Sigmoid colon (tissue), 7 donors: ENCODE data around the gene MAD1L1. TPM values are rescaled to one million over a fixed set of nuclear protein-coding genes. Genes with fewer than 3 reads are reported as not detected.

Experiments used
- DNase-seq: peaks from one replicate; pipeline ENCODE4 v3.0.0-alpha.2; 2019
- H3K27ac ChIP-seq, 4 donors: fragments of 200-600 bp; sonication (generic); one replicate each; pipeline ENCODE4 v1.5.1; 2016 to 2019; ENCODE audit warnings: mild to moderate bottlenecking in 1 of 4
- H3K27me3 ChIP-seq, 3 donors: fragments of 200-600 bp; sonication (generic); one replicate each; pipeline ENCODE4 v1.5.1; 2019; ENCODE audit warnings: mild to moderate bottlenecking in 1 of 3
- H3K36me3 ChIP-seq, 4 donors: fragments of 200-600 bp; sonication (generic); one replicate each; pipeline ENCODE4 v1.5.1; 2016 to 2019
- H3K4me1 ChIP-seq, 4 donors: fragments of 200-600 bp; sonication (generic); one replicate each; pipeline ENCODE4 v1.5.1; 2017 to 2019
- H3K4me3 ChIP-seq, 4 donors: fragments of 200-600 bp; sonication (generic); one replicate each; pipeline ENCODE4 v1.5.1; 2017 to 2019; ENCODE audit warnings: mild to moderate bottlenecking in 2 of 4, moderate library complexity in 1 of 4
- H3K9me3 ChIP-seq, 4 donors: fragments of 200-600 bp in 3 of 4; sonication (generic) in 3 of 4; one replicate each; pipeline versions ENCODE4 v1.5.1 to v1.6.1; 2013 to 2019
- EP300 ChIP-seq, 4 donors: sonication (generic); formaldehyde crosslinking; IDR thresholded peaks; one replicate each; pipeline ENCODE4 v1.6.1; 2017; ENCODE audit warnings: antibody characterized with exemption in 4 of 4
- POLR2A ChIP-seq, 2 donors: fragments of 450-650 bp; IDR thresholded peaks; one replicate each; pipeline ENCODE4 v1.6.1; 2016; ENCODE audit warnings: antibody characterized with exemption in 2 of 2, mild to moderate bottlenecking in 2 of 2, moderate library complexity in 2 of 2
- POLR2AphosphoS5 ChIP-seq, 4 donors: sonication (generic); formaldehyde crosslinking; IDR thresholded peaks; one replicate each; pipeline ENCODE4 v1.6.1; 2017; ENCODE audit warnings: antibody characterized with exemption in 4 of 4
- whole genome bisulfite sequencing, 2 donors: extraction: QIAGEN DNeasy Blood & Tissue Kit; methylation state at CpG; one replicate each; pipeline ENCODE4 v1.1.7; 2013; 5-methylcytosine and 5-hydroxymethylcytosine counted together
- intact Hi-C: fragments of 100-400 bp; cut with DNase I; formaldehyde crosslinking; loops from one replicate; pipeline ENCODE4 v1.15.1; 2023
- polyA plus RNA-seq, 3 donors: library from polyadenylated mRNA; stranded (reverse); fragments of 200-250 nt; gene quantifications; one replicate each; pipeline ENCODE4 v1.2.3, GENCODE V29; 2013
- small RNA-seq, 3 donors: library from RNA; depleted of rRNA; stranded (forward); fragments of <200 nt; gene quantifications; one replicate each; pipeline ENCODE3, GENCODE V24; 2016
- total RNA-seq, 4 donors: library from RNA; depleted of rRNA; stranded (reverse); fragments of >200 nt; gene quantifications; one replicate each; pipeline ENCODE4 v1.1.0, GENCODE V29; 2016
- TF ChIP-seq, protein P1 (sequence below), 4 experiments: fragments of 450-650 bp in 3 of 4; fragments of 200-600 bp in 1 of 4; IDR thresholded peaks; one replicate each; pipeline ENCODE4 v1.5.1; 2016 to 2019; ENCODE audit warnings: antibody characterized with exemption in 4 of 4, mild to moderate bottlenecking in 3 of 4, moderate library complexity in 2 of 4
- donor health status: healthy with polysubstance abuse.
- donor health status: Bipolar disorder and iron deficiency.
- donor health status: healthy.

MAD1L1 gene
- total and polyA plus RNA-seq, 7 donors, result 10.2 to 38.4 (median 20.6) TPM

GRCh38 chr7:1767524-1767923 lies 465.2 kb downstream of the MAD1L1 start:
- Histone ChIP-seq H3K36me3 (no peaks in the 10 kb centered on the region), H3K4me3 (no peak overlapping the region), H3K27me3 (peaks cover 0 to 4% (median 0%) of the 10 kb centered on the region in 3 donors), H3K9me3 (peaks cover 0 to 7% (median 3%) of the 10 kb centered on the region in 4 donors), H3K4me1 (no peaks in the 10 kb centered on the region), H3K27ac (no peak overlapping the region)
- TF ChIP-seq POLR2A (IDR thresholded peaks at IDR 0.05) (no peak), POLR2AphosphoS5 (IDR thresholded peaks at IDR 0.05) (no peak), EP300 (IDR thresholded peaks at IDR 0.05) (no peak)
- TF ChIP-seq, protein P1, sequence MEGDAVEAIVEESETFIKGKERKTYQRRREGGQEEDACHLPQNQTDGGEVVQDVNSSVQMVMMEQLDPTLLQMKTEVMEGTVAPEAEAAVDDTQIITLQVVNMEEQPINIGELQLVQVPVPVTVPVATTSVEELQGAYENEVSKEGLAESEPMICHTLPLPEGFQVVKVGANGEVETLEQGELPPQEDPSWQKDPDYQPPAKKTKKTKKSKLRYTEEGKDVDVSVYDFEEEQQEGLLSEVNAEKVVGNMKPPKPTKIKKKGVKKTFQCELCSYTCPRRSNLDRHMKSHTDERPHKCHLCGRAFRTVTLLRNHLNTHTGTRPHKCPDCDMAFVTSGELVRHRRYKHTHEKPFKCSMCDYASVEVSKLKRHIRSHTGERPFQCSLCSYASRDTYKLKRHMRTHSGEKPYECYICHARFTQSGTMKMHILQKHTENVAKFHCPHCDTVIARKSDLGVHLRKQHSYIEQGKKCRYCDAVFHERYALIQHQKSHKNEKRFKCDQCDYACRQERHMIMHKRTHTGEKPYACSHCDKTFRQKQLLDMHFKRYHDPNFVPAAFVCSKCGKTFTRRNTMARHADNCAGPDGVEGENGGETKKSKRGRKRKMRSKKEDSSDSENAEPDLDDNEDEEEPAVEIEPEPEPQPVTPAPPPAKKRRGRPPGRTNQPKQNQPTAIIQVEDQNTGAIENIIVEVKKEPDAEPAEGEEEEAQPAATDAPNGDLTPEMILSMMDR (IDR thresholded peaks at IDR 0.05), result no peak
- no peak for DNase-seq
- intact Hi-C loops, result no loop called here
- 60 to 63% methylated on average over 10 of the region's 10 CpGs for WGBS, 2 donors

Small RNA genes within 50 kb of the gene (small RNA-seq; reads per million reads assigned to genes)
- 0 reads per million in 3 donors for gene MIR4655

Other genes with a start within 250 kb of the MAD1L1 start
- 10 to 100 TPM; 13.2 to 20.8 (median 17.3) TPM for gene MRM2, start 9.3 kb upstream of the MAD1L1 start, total RNA-seq
- 10 to 100 TPM; 12.6 to 25.0 (median 22.4) TPM for gene MRM2, start 9.3 kb upstream of the MAD1L1 start, polyA plus RNA-seq
- gene NUDT1, start 9.3 kb upstream of the MAD1L1 start, total RNA-seq, result 10 to 100 TPM; 13.3 to 31.7 (median 26.9) TPM
- gene NUDT1, start 9.3 kb upstream of the MAD1L1 start, polyA plus RNA-seq, result 10 to 100 TPM; 21.7 to 46.9 (median 30.0) TPM
- 10 to 100 TPM in 2 of 4 donors, 1 to 10 TPM in 2; 5.3 to 14.0 (median 8.5) TPM for gene SNX8, start 81.5 kb upstream of the MAD1L1 start, total RNA-seq
- gene SNX8, start 81.5 kb upstream of the MAD1L1 start, polyA plus RNA-seq, result 10 to 100 TPM in 2 of 3 donors, 1 to 10 TPM in 1; 7.2 to 23.1 (median 10.2) TPM
- 100 to 1,000 TPM in 2 of 4 donors, 10 to 100 TPM in 2; 89.2 to 125 (median 103) TPM for gene EIF3B, start 121.9 kb upstream of the MAD1L1 start, total RNA-seq
- gene EIF3B, start 121.9 kb upstream of the MAD1L1 start, polyA plus RNA-seq, result 100 to 1,000 TPM in 1 of 3 donors, 10 to 100 TPM in 2; 37.9 to 107 (median 47.4) TPM
- gene CHST12, start 170.7 kb upstream of the MAD1L1 start, total RNA-seq, result 10 to 100 TPM in 3 of 4 donors, 1 to 10 TPM in 1; 7.5 to 10.9 (median 10.4) TPM
- gene CHST12, start 170.7 kb upstream of the MAD1L1 start, polyA plus RNA-seq, result 10 to 100 TPM in 1 of 3 donors, 1 to 10 TPM in 2; 1.2 to 11.9 (median 3.2) TPM
- gene GRIFIN, start 243.5 kb upstream of the MAD1L1 start, total RNA-seq, result not detected
- not detected for gene GRIFIN, start 243.5 kb upstream of the MAD1L1 start, polyA plus RNA-seq